Esophagus muscularis mucosa (tissue), 4 donors: ENCODE results near the gene P2RY8. TPM values are rescaled to one million over a fixed set of nuclear protein-coding genes. Genes with fewer than 3 reads are reported as not detected.
"Not testable (repeated sequence)": the region's sequence is repeated elsewhere in the genome, so short reads cannot be mapped to it uniquely, and the experiment has no call there.

Experiments used
- DNase-seq: peaks from one replicate; pipeline ENCODE4 v3.0.0-alpha.2; 2017; ENCODE audit errors: extremely low spot score
- H3K27ac ChIP-seq, 4 donors: fragments of 200-600 bp; sonication (generic); replicated peaks in 1 of 4; 1 replicate in 3 of 4; 2 replicates in 1 of 4; pipeline ENCODE4 v1.5.1; 2016 to 2019; ENCODE audit warnings: mild to moderate bottlenecking in 1 of 4
- H3K27me3 ChIP-seq, 4 donors: fragments of 200-600 bp; sonication (generic); one replicate each; pipeline versions ENCODE4 v1.5.1 to v1.6.0; 2016 to 2019
- H3K36me3 ChIP-seq, 4 donors: fragments of 200-600 bp; sonication (generic); one replicate each; pipeline ENCODE4 v1.5.1; 2016 to 2019
- H3K4me1 ChIP-seq, 4 donors: fragments of 200-600 bp; sonication (generic); one replicate each; pipeline ENCODE4 v1.5.1; 2016 to 2019
- H3K4me3 ChIP-seq, 4 donors: fragments of 200-600 bp; sonication (generic); 1 replicate in 2 of 4; 2 replicates in 2 of 4; pipeline ENCODE4 v1.5.1; 2016 to 2019; ENCODE audit warnings: mild to moderate bottlenecking in 4 of 4, moderate library complexity in 1 of 4
- H3K9me3 ChIP-seq, 4 donors: fragments of 200-600 bp; sonication (generic); 1 replicate in 3 of 4; 2 replicates in 1 of 4; pipeline ENCODE4 v1.5.1; 2016 to 2019
- CTCF ChIP-seq, 3 experiments: fragments of 200-600 bp in 2 of 3; fragments of 450-650 bp in 1 of 3; sonication (generic) in 2 of 3; IDR thresholded peaks; one replicate each; pipeline ENCODE4 v1.5.1; 2017 to 2019; ENCODE audit warnings: antibody characterized with exemption in 3 of 3, mild to moderate bottlenecking in 2 of 3, moderate library complexity in 1 of 3
- EP300 ChIP-seq: sonication (generic); formaldehyde crosslinking; IDR thresholded peaks from one replicate; pipeline ENCODE4 v1.6.1; 2017; ENCODE audit warnings: antibody characterized with exemption
- POLR2A ChIP-seq: fragments of 450-650 bp; IDR thresholded peaks from one replicate; pipeline ENCODE4 v1.6.1; 2017; ENCODE audit warnings: antibody characterized with exemption, moderate library complexity, mild to moderate bottlenecking, low read depth
- POLR2AphosphoS5 ChIP-seq, 2 donors: sonication (generic); formaldehyde crosslinking; IDR thresholded peaks; one replicate each; pipeline ENCODE4 v1.6.1; 2017; ENCODE audit warnings: antibody characterized with exemption in 2 of 2
- WGBS: methylation state at CpG from one replicate; pipeline ENCODE4 v1.1.5; 2018; 5-methylcytosine and 5-hydroxymethylcytosine counted together
- intact Hi-C: fragments of 100-400 bp; cut with DNase I; formaldehyde crosslinking; loops from one replicate; pipeline ENCODE4 v1.15.1; 2023
- total RNA-seq, 4 donors: library from RNA; depleted of rRNA; stranded (reverse); fragments of >200 nt; gene quantifications; one replicate each; pipeline versions ENCODE4 v1.1.0 to v1.2.1, GENCODE V29; 2016

Gene P2RY8
- total RNA-seq, 4 donors from 2014 or later, result 0.63 to 3.1 (median 1.9) TPM

GRCh38 chrX:1578511-1579173, 41.7 kb upstream of the P2RY8 start:
- WGBS, result 67% methylated on average over 6 of the region's 6 CpGs
- H3K4me3 ChIP-seq, result no peak overlapping the region
- no peaks in the 10 kb centered on the region for H3K36me3 ChIP-seq
- peaks cover 0 to 4% (median 0%) of the 10 kb centered on the region in 4 donors for H3K27me3 ChIP-seq
- TF ChIP-seq POLR2AphosphoS5 (IDR thresholded peaks at IDR 0.05), result no peak
- no peak for TF ChIP-seq POLR2A
- TF ChIP-seq EP300, result no peak
- no peak for TF ChIP-seq CTCF (IDR thresholded peaks at IDR 0.05)
- no peaks in the 10 kb centered on the region for H3K4me1 ChIP-seq
- H3K9me3 ChIP-seq, result no peaks in the 10 kb centered on the region
- no peak overlapping the region for H3K27ac ChIP-seq
- peak; percentile 75 for DNase-seq
- intact Hi-C loops, result loop anchor here (5.0 kb wide), 1 partner anchor 121 kb away; no protein-coding TSS in a partner anchor

- Histone ChIP-seq H3K4me1 (no peaks in the 10 kb centered on the region), H3K27me3 (peaks cover 0 to 6% (median 0%) of the 10 kb centered on the region in 4 donors), H3K9me3 (no peaks in the 10 kb centered on the region), H3K27ac (no peak overlapping the region), H3K4me3 (no peak overlapping the region), H3K36me3 (no peaks in the 10 kb centered on the region)
- no peak for TF ChIP-seq POLR2A
- TF ChIP-seq POLR2AphosphoS5 (IDR thresholded peaks at IDR 0.05), result no peak
- TF ChIP-seq EP300, result no peak
- TF ChIP-seq CTCF (IDR thresholded peaks at IDR 0.05), result no peak
- 58% methylated on average over 2 of the region's 2 CpGs for WGBS
- DNase-seq, result no peak
- intact Hi-C loops, result loop anchor here (5.0 kb wide), 1 partner anchor 121 kb away; no protein-coding TSS in a partner anchor
These were observed 40.9 kb upstream of the P2RY8 start for GRCh38 chrX:1577845-1578244.

- Histone ChIP-seq H3K9me3 (no peaks in the 10 kb centered on the region), H3K27me3 (peaks cover 0 to 12% (median 3%) of the 10 kb centered on the region in 4 donors), H3K4me1 (no peaks in the 10 kb centered on the region), H3K36me3 (no peaks in the 10 kb centered on the region), H3K4me3 (no peak overlapping the region), H3K27ac (no peak overlapping the region)
- intact Hi-C loops, result loop anchor here (5.0 kb wide), 1 partner anchor 119 kb away; no protein-coding TSS in a partner anchor
- 70% methylated on average over 6 of the region's 6 CpGs for WGBS
- DNase-seq, result peak; percentile 81
- TF ChIP-seq EP300, result no peak
These were observed 39.4 kb upstream of the P2RY8 start for GRCh38 chrX:1576201-1576992.

- H3K9me3 ChIP-seq, H3K4me3 ChIP-seq, H3K27ac ChIP-seq, H3K36me3 ChIP-seq, H3K4me1 ChIP-seq, intact Hi-C loops: not testable (repeated sequence)
- DNase-seq, result peak; percentile 7
- peaks cover 0 to 12% (median 3%) of the 10 kb centered on the region in 4 donors for H3K27me3 ChIP-seq
- 89% methylated on average over 19 of the region's 19 CpGs for WGBS
These were observed 37.2 kb upstream of the P2RY8 start for GRCh38 chrX:1574181-1574580.

GRCh38 chrX:1564750-1565683, 28.0 kb upstream of the P2RY8 start:
- peaks cover 0 to 18% (median 0%) of the 10 kb centered on the region in 4 donors for H3K27me3 ChIP-seq
- 57% methylated on average over 10 of the region's 10 CpGs for WGBS
- no peak overlapping the region for H3K27ac ChIP-seq
- no peak for DNase-seq
- TF ChIP-seq CTCF (IDR thresholded peaks at IDR 0.05), result no peak
- no peak for TF ChIP-seq POLR2AphosphoS5 (IDR thresholded peaks at IDR 0.05)
- no peak for TF ChIP-seq POLR2A
- no peak for TF ChIP-seq EP300
- H3K9me3 ChIP-seq, result no peaks in the 10 kb centered on the region
- intact Hi-C loops, result no loop called here
- no peak overlapping the region for H3K4me3 ChIP-seq
- no peaks in the 10 kb centered on the region for H3K4me1 ChIP-seq
- H3K36me3 ChIP-seq, result no peaks in the 10 kb centered on the region

- H3K9me3 ChIP-seq, intact Hi-C loops, DNase-seq, H3K36me3 ChIP-seq, H3K4me1 ChIP-seq, H3K4me3 ChIP-seq, H3K27ac ChIP-seq: not testable (repeated sequence)
- peaks cover 0 to 21% (median 0%) of the 10 kb centered on the region in 4 donors for H3K27me3 ChIP-seq
- 90% methylated on average over 7 of the region's 7 CpGs for WGBS
These were observed 27.1 kb upstream of the P2RY8 start for GRCh38 chrX:1564077-1564476.
